GM12891 (cell line): Measurements from ENCODE around the gene TRIM23.

Source experiments
- POLR2A ChIP-seq: IDR thresholded peaks from 2 replicates; pipeline ENCODE4 v1.6.1; 2011; ENCODE audit warnings: low read depth, low read length, control low read depth
- POLR2AphosphoS5 ChIP-seq: IDR thresholded peaks from 2 replicates; pipeline ENCODE4 v1.6.1; 2011; ENCODE audit warnings: low read depth, low read length, control low read depth

- TF ChIP-seq POLR2A (no peak), POLR2AphosphoS5 (no peak)
Observed at GRCh38 chr5:65611524-65611923, 12.6 kb downstream of the TRIM23 start.
